Panc1 (cell line): ENCODE results near the gene STYXL1. TPM values are rescaled to one million over a fixed set of nuclear protein-coding genes. Genes with fewer than 3 reads are reported as not detected.
A peak's percentile ranks its signal among the peaks of the same experiment; 100 is the strongest.
"Not testable (repeated sequence)": the region's sequence is repeated elsewhere in the genome, so short reads cannot be mapped to it uniquely, and the experiment has no call there.

Experiments
- ATAC-seq: fragments of 200-7000 bp; cut with Tn5 transposase; 2 replicates; pipeline ENCODE4 v1.9.1; 2020; ENCODE audit warnings: mild to moderate bottlenecking, moderate library complexity
- BruUV-seq: library from RNA; stranded (reverse); fragments of 400-500 nt; replicated peaks from 2 replicates; lab custom pipeline; 2021; lab: Mats Ljungman, UMichigan
- CTCF ChIA-PET: fragments of 300-600 bp; sonication (Branson Sonifier 250); formaldehyde crosslinking; loops from one replicate; lab custom pipeline; 2022; ENCODE audit warnings: antibody characterized with exemption; lab: Charles Lee
- POLR2A ChIA-PET: fragments of 300-600 bp; sonication (Branson Sonifier 250); formaldehyde crosslinking; loops from one replicate; lab custom pipeline; 2022; ENCODE audit warnings: antibody characterized with exemption; lab: Charles Lee
- DNase-seq: peaks from one replicate; pipeline ENCODE4 v3.0.0-alpha.2; 2010; ENCODE audit warnings: low read depth, low spot score
- H3K27ac ChIP-seq: 2 replicates; pipeline ENCODE4 v1.5.1; 2011; ENCODE audit warnings: mild to moderate bottlenecking, low read length, inconsistent platforms
- H3K27me3 ChIP-seq: fragments of 200-500 bp; sonication (Bioruptor generic); 2 replicates; pipeline ENCODE4 v1.6.0; 2014; ENCODE audit warnings: low read length, inconsistent platforms; ENCODE audit not compliant: control insufficient read depth, insufficient read depth
- H3K36me3 ChIP-seq: fragments of 200-500 bp; sonication (Bioruptor generic); 2 replicates; pipeline ENCODE4 v1.5.1; 2014; ENCODE audit warnings: inconsistent platforms, mild to moderate bottlenecking, low read length, moderate library complexity; ENCODE audit not compliant: control insufficient read depth, insufficient read depth
- H3K4me1 ChIP-seq: 2 replicates; pipeline ENCODE4 v1.5.1; 2011; ENCODE audit warnings: inconsistent platforms, mild to moderate bottlenecking, low read length, moderate library complexity; ENCODE audit not compliant: control insufficient read depth, insufficient read depth
- H3K4me3 ChIP-seq, 2 experiments: 2 replicates each; pipeline ENCODE4 v1.5.1; 2011 to 2012; ENCODE audit warnings: low read depth in 2 of 2, low read length in 2 of 2, mild to moderate bottlenecking in 2 of 2, inconsistent platforms in 1 of 2, moderate library complexity in 1 of 2
- H3K9me3 ChIP-seq: fragments of 200-500 bp; sonication (Bioruptor generic); 2 replicates; pipeline ENCODE4 v1.5.1; 2014; ENCODE audit warnings: low read depth, mild to moderate bottlenecking, inconsistent platforms, low read length, moderate library complexity; ENCODE audit not compliant: control insufficient read depth, insufficient read depth
- POLR2AphosphoS5 ChIP-seq: IDR thresholded peaks from 2 replicates; pipeline ENCODE4 v1.6.1; 2012; ENCODE audit warnings: mild to moderate bottlenecking, low read depth, low read length, moderate library complexity
- SIN3A ChIP-seq: IDR thresholded peaks from 2 replicates; pipeline ENCODE4 v1.6.1; 2012; ENCODE audit warnings: low read depth, mild to moderate bottlenecking, low read length, moderate library complexity, borderline replicate concordance; ENCODE audit not compliant: insufficient read depth
- TCF7L2 ChIP-seq: IDR thresholded peaks from 2 replicates; pipeline ENCODE4 v1.6.1; 2011; ENCODE audit warnings: mild to moderate bottlenecking, low read depth, low read length, inconsistent platforms
- in situ Hi-C: cut with HindIII; loops from 2 replicates; pipeline ENCODE4 v1.10.0; 2016; ENCODE audit warnings: low sequenced_read_pairs, low pct_unique_long_range_greater_than_20kb
- intact Hi-C: fragments of 100-400 bp; cut with micrococcal nuclease; formaldehyde crosslinking; loops from one replicate; pipeline ENCODE4 v1.10.0; 2022; ENCODE audit not compliant: unreplicated experiment
- total RNA-seq: library from RNA; stranded (reverse); gene quantifications from one replicate; pipeline ENCODE4 v1.2.1, GENCODE V29; 2021; ENCODE audit not compliant: unreplicated experiment
- TF ChIP-seq, protein P1 (sequence below): fragments of 450-650 bp; IDR thresholded peaks from 2 replicates; pipeline ENCODE4 v1.5.1; 2017; ENCODE audit warnings: mild to moderate bottlenecking
- TF ChIP-seq, protein P2 (sequence below), 2 experiments: IDR thresholded peaks; 2 replicates each; pipeline ENCODE4 v1.6.1; 2011 to 2012; ENCODE audit warnings: low read depth in 2 of 2, control low read depth in 1 of 2, low read length in 1 of 2, mild to moderate bottlenecking in 1 of 2, moderate library complexity in 1 of 2; ENCODE audit not compliant: insufficient read depth in 1 of 2

STYXL1 gene
- total RNA-seq, 1 experiment from 2014 or later, result 57.6 TPM

DNA sequence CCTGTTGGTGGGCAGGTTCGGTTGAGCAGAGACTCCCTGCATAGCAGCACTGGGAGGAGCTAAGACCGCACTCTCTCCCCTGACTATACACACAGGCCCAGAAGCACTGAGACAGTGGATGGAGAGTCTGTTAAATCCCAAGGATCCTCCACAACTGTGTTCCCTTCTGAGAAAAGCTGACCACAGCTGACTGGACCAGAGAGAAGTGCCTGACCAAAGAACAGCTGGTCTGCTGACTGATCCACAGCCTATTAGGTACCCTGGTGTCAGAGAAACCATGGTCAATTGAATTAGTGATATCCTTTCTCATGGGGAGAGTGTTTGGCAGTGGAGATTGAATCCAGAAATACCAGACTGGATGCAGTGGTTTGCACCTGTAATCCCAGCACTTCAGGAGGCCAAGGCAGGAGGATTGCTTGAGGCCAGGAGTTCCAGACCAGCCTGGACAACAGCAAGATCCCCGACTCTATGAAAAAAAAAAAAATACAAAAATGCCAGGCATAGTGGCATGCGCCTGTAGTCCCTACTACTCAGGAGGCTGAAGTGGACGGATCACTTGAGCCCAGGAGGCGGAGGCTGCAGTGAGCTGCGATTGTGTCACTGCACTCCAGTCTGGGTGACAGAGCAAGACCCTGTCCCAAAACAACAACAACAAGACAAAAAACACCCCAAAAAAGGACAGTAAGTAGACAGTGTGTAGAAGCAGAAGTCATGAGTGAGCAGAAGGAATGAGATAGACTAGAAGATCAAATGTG is 25.6 kb downstream of the STYXL1 start:
- H3K27me3 ChIP-seq, result no peaks in the 10 kb centered on the region
- in situ Hi-C loops (no loop called here), intact Hi-C loops (no loop called here)
- no peaks in the 10 kb centered on the region for H3K9me3 ChIP-seq
- no peak overlapping the region for H3K27ac ChIP-seq
- CTCF ChIA-PET, result no interaction called here
- ATAC-seq (no peak), DNase-seq (no peak)
- BruUV-seq, result no TSS peak
- no peaks in the 10 kb centered on the region for H3K36me3 ChIP-seq
- no peaks in the 10 kb centered on the region for H3K4me1 ChIP-seq
- no peak overlapping the region for H3K4me3 ChIP-seq
- POLR2A ChIA-PET, result no interaction called here
- TF ChIP-seq, protein P1, sequence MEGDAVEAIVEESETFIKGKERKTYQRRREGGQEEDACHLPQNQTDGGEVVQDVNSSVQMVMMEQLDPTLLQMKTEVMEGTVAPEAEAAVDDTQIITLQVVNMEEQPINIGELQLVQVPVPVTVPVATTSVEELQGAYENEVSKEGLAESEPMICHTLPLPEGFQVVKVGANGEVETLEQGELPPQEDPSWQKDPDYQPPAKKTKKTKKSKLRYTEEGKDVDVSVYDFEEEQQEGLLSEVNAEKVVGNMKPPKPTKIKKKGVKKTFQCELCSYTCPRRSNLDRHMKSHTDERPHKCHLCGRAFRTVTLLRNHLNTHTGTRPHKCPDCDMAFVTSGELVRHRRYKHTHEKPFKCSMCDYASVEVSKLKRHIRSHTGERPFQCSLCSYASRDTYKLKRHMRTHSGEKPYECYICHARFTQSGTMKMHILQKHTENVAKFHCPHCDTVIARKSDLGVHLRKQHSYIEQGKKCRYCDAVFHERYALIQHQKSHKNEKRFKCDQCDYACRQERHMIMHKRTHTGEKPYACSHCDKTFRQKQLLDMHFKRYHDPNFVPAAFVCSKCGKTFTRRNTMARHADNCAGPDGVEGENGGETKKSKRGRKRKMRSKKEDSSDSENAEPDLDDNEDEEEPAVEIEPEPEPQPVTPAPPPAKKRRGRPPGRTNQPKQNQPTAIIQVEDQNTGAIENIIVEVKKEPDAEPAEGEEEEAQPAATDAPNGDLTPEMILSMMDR, result no peak
- no peak for TF ChIP-seq TCF7L2
- TF ChIP-seq SIN3A, result no peak
- no peak for TF ChIP-seq POLR2AphosphoS5
- TF ChIP-seq, protein P2, sequence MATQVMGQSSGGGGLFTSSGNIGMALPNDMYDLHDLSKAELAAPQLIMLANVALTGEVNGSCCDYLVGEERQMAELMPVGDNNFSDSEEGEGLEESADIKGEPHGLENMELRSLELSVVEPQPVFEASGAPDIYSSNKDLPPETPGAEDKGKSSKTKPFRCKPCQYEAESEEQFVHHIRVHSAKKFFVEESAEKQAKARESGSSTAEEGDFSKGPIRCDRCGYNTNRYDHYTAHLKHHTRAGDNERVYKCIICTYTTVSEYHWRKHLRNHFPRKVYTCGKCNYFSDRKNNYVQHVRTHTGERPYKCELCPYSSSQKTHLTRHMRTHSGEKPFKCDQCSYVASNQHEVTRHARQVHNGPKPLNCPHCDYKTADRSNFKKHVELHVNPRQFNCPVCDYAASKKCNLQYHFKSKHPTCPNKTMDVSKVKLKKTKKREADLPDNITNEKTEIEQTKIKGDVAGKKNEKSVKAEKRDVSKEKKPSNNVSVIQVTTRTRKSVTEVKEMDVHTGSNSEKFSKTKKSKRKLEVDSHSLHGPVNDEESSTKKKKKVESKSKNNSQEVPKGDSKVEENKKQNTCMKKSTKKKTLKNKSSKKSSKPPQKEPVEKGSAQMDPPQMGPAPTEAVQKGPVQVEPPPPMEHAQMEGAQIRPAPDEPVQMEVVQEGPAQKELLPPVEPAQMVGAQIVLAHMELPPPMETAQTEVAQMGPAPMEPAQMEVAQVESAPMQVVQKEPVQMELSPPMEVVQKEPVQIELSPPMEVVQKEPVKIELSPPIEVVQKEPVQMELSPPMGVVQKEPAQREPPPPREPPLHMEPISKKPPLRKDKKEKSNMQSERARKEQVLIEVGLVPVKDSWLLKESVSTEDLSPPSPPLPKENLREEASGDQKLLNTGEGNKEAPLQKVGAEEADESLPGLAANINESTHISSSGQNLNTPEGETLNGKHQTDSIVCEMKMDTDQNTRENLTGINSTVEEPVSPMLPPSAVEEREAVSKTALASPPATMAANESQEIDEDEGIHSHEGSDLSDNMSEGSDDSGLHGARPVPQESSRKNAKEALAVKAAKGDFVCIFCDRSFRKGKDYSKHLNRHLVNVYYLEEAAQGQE (IDR thresholded peaks at IDR 0.05; ENCODE audit: insufficient read depth in 1 of 2, low read depth in 2 of 2, low read length in 1 of 2), result no peak

DNA sequence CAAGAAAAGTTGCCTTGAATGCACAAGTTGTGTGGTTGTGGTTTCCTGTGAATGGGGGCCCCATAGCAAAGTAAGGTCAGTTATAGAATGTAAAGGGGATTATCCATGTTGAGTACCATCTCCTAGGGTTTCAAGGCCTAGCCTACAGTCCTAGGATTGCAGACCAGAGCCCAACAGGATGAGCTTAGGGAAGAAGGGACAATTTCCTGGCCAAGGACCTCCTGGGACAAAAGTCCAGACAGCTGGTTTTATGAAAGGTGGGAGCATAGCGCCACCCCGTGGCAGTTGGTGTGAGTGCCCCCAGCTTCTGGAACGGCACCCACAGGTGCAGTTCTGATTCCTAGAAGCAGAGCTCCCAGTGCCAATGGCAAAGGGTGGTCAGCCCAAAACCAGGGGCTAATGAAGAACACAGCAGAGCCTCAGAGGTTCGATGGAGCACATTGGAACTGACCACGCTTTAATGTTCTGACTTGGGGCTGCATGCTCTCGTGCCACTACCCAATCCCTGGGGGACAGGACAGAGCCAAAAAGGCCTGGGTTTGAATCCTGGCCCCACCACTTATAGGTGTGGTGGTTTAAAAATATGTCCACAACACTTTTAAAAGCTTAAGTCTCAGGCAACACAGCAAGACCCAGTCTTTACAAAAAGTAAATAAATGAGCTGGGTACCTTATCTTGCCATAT is 27.6 kb downstream of the STYXL1 start:
- Histone ChIP-seq H3K4me3 (no peak overlapping the region), H3K9me3 (no peaks in the 10 kb centered on the region), H3K36me3 (no peaks in the 10 kb centered on the region), H3K27me3 (no peaks in the 10 kb centered on the region), H3K27ac (no peak overlapping the region), H3K4me1 (no peaks in the 10 kb centered on the region)
- intact Hi-C loops, result loop anchor here (1.0 kb wide), 1 partner anchor 154 kb away; no protein-coding TSS in a partner anchor
- ATAC-seq (peak; percentile 90), DNase-seq (peak; percentile 48)
- no TSS peak for BruUV-seq
- CTCF ChIA-PET, result interaction anchor here (0.8 to 1.4 kb wide), 3 partner anchors 11 to 258 kb away, joined by 3 to 9 read pairs (median 3); no protein-coding TSS in a partner anchor
- in situ Hi-C loops, result no loop called here
- TF ChIP-seq, protein P1, result peak; percentile 88
- TF ChIP-seq SIN3A, result no peak
- TF ChIP-seq POLR2AphosphoS5, result no peak
- TF ChIP-seq, protein P2 (IDR thresholded peaks at IDR 0.05; ENCODE audit: insufficient read depth in 1 of 2, low read depth in 2 of 2, low read length in 1 of 2), result no peak
- no peak for TF ChIP-seq TCF7L2
- POLR2A ChIA-PET, result no interaction called here

DNA sequence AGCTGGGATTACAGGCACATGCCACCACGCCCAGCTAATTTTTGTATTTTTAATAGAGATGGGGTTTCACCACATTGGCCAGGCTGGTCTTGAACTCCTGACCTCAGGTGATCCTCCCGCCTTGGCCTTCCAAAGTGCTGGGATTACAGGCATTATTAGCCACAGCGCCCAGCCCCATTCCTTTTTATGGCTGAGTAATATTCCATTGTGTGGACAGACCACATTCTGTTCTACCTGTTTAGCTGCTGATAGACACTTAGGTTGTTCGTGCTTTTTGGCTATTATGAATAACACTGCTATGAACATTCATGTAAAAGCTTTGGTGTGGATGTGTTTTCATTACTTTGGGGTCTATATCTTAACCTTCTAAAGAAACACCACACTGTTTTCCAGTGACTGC is 29.3 kb downstream of the STYXL1 start:
- H3K27me3 ChIP-seq, POLR2A ChIA-PET, DNase-seq, intact Hi-C loops, H3K4me3 ChIP-seq, in situ Hi-C loops, ATAC-seq, H3K36me3 ChIP-seq, H3K4me1 ChIP-seq, BruUV-seq, H3K9me3 ChIP-seq, H3K27ac ChIP-seq, CTCF ChIA-PET: not testable (repeated sequence)
